ENCODE measurements around the gene MLF2. TPM values are rescaled to one million over a fixed set of nuclear protein-coding genes. Genes with fewer than 3 reads are reported as not detected.

MLF2 gene
- total RNA-seq, 2 donors from 2014 or later: 59.4 to 76.5 TPM

DNA sequence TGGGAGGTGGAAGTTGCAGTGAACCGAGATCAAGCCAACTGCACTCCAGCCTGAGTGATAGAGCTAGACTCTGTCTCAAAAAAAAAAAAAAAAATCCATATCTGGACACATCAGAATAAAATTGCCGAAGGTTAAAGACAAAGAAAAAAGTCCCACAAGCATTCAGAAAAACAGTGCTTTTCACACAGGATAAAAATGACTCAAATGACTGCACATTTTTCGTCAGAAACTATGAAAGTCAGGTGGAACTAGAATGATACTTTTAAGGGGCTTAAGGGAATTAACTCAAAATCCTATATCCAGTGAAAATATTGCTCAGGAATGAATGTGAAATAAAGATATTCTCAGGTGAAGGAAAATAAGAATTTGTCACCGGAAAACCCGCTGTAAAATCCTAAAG lies 16.2 kb downstream of the MLF2 start:
- Histone ChIP-seq H3K27ac (no peak overlapping the region), H3K36me3 (replicated peaks in 1 of 2; ENCODE audit: insufficient read depth in 1 of 2, low read depth in 2 of 2) (no peaks in the 10 kb centered on the region), H3K27me3 (no peaks in the 10 kb centered on the region), H3K9me3 (no peaks in the 10 kb centered on the region), H3K4me1 (peaks cover 4% of the 10 kb centered on the region), H3K4me3 (no peak overlapping the region)
- TF ChIP-seq, protein P1, sequence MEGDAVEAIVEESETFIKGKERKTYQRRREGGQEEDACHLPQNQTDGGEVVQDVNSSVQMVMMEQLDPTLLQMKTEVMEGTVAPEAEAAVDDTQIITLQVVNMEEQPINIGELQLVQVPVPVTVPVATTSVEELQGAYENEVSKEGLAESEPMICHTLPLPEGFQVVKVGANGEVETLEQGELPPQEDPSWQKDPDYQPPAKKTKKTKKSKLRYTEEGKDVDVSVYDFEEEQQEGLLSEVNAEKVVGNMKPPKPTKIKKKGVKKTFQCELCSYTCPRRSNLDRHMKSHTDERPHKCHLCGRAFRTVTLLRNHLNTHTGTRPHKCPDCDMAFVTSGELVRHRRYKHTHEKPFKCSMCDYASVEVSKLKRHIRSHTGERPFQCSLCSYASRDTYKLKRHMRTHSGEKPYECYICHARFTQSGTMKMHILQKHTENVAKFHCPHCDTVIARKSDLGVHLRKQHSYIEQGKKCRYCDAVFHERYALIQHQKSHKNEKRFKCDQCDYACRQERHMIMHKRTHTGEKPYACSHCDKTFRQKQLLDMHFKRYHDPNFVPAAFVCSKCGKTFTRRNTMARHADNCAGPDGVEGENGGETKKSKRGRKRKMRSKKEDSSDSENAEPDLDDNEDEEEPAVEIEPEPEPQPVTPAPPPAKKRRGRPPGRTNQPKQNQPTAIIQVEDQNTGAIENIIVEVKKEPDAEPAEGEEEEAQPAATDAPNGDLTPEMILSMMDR (IDR thresholded peaks at IDR 0.05): no peak
- no peak for TF ChIP-seq POLR2A (IDR thresholded peaks at IDR 0.05)
- ATAC-seq (no peak), DNase-seq (no peak)
- 87 to 89% methylated on average over 5 of the region's 5 CpGs for WGBS, 2 donors
- intact Hi-C loops (cut with DNase I): loop anchor here (5.0 kb wide), 1 partner anchor 46 kb away; no protein-coding TSS in a partner anchor

DNA sequence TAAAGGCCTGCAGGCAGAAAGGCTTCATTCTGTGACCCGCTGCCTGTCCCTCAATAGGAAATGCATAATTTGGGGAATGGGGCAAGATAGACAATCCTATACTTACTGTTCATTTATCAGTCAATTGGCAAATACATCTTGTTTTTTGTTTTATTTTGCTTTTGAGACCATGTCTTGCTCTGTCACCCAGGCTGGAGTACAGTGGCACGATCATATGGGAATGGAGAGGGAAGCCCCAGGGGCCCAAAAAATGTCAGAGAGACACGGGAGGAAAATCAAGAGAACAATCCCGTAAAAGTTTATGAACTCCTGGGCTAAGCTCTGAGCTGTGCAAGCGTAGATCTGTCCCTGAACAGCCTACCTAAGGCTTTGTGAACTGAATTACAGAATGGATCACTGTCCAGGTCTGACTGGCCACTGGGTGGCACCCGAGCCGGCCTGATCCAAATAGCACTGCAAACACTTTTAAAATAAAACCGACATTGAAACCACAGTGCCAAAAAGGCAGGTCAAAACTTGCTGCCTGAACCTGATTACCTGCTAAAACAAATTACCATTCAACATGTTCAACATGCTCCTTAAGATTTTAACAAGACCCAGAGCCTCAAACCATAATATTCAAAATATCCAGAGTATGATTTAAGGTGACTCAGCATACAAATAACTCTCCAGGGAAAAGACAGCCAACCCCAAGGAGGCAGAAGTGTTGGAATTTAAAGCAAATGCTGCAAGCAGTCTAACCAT lies 17.3 kb downstream of the MLF2 start:
- Histone ChIP-seq H3K4me1 (peaks cover 4% of the 10 kb centered on the region), H3K9me3 (no peaks in the 10 kb centered on the region), H3K27me3 (no peaks in the 10 kb centered on the region), H3K4me3 (no peak overlapping the region), H3K27ac (no peak overlapping the region), H3K36me3 (replicated peaks in 1 of 2; ENCODE audit: insufficient read depth in 1 of 2, low read depth in 2 of 2) (peaks cover 2 to 9% of the 10 kb centered on the region in 2 donors)
- DNase-seq: peak; percentile 69 to 81 (median 72)
- WGBS, 2 donors: 27% methylated on average over 8 of the region's 8 CpGs
- TF ChIP-seq POLR2A (IDR thresholded peaks at IDR 0.05): no peak
- TF ChIP-seq, protein P1 (IDR thresholded peaks at IDR 0.05): peak; percentile 60 to 86 (median 72)
- ATAC-seq: peak; percentile 91
- intact Hi-C loops (cut with DNase I): loop anchor here (5.0 kb wide), 1 partner anchor 47 kb away; no protein-coding TSS in a partner anchor

DNA sequence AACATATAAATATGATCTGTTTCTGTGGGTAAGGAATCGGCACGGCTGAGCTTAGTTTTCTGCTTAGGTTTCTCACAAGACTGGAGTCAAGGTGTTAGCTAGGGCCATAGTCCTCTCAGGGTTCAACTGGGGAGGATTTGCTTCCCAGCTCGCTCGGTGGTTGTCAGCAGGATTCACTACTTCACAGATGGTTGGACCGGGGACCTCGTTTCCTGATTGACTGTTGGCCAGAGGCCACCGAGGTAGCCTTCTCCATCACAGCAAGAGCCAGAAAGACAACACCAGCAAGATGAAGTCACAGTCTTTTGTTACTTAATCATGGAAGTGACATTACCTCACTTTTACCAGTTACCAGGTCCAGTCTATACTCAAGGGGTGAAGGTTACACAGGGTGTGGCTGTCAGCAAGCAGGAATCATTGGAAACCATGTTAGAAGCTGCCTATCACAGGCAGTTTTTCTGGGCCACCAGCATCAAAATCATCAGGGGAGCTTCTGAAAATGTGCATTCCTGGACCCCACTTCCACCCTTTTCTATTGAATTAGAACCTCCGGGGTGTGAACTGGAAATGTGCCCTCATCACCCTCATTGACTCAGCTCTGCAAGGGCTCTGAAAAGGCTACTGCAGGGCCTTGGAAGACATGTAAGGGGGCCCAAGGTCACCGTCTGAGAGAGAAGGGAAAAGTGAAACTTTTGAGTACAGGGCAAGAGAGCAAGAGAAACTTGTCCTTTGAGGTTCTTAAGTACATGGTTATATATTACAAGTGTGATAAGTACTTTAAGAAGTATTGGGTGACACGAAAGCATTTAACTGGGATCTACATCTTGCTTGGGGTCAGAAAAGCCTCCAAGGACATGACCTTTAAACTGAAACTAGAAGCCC lies 18.2 kb downstream of the MLF2 start:
- no peak for ATAC-seq
- Histone ChIP-seq H3K4me3 (no peak overlapping the region), H3K27ac (no peak overlapping the region), H3K27me3 (no peaks in the 10 kb centered on the region), H3K4me1 (peaks cover 4% of the 10 kb centered on the region), H3K36me3 (replicated peaks in 1 of 2; ENCODE audit: insufficient read depth in 1 of 2, low read depth in 2 of 2) (peaks cover 11 to 15% of the 10 kb centered on the region in 2 donors), H3K9me3 (no peaks in the 10 kb centered on the region)
- no peak for DNase-seq
- intact Hi-C loops (cut with DNase I): loop anchor here (5.0 kb wide), 1 partner anchor 48 kb away; no protein-coding TSS in a partner anchor
- 69 to 79% methylated on average over 6 to 10 of the region's 10 CpGs for WGBS, 2 donors
- TF ChIP-seq, protein P1 (IDR thresholded peaks at IDR 0.05): no peak
- TF ChIP-seq POLR2A (IDR thresholded peaks at IDR 0.05): no peak

DNA sequence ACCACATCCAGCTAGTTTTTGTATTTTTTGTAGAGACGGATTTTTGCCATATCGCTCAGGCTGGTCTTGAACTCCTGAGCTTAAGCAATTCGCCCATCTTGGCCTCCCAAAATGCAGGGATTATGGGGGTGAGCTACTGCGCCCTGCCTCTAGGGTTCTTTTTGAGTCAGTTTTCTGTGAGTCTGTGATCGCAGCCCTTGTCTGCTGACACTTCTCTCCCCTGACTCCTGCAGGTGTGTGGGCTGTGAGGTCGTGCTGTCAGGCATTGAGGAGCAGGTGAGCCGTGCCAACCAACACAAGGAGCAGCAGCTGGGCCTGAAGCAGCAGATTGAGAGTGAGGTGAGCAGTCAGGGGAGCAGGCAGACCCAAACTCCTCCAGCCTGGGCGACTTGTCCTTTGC lies 22.8 kb downstream of the MLF2 start:
- no peak overlapping the region for H3K4me3 ChIP-seq
- intact Hi-C loops (cut with DNase I): no loop called here
- no peak for TF ChIP-seq POLR2A (IDR thresholded peaks at IDR 0.05)
- TF ChIP-seq, protein P1 (IDR thresholded peaks at IDR 0.05): no peak

More for the DNA sequence above, 22.8 kb downstream of the MLF2 start:
- Histone ChIP-seq H3K36me3 (replicated peaks in 1 of 2; ENCODE audit: insufficient read depth in 1 of 2, low read depth in 2 of 2) (peaks cover 19 to 26% of the 10 kb centered on the region in 2 donors), H3K27ac (no peak overlapping the region), H3K27me3 (no peaks in the 10 kb centered on the region), H3K9me3 (no peaks in the 10 kb centered on the region), H3K4me1 (no peaks in the 10 kb centered on the region)
- ATAC-seq (no peak), DNase-seq (no peak)
- WGBS, 2 donors: 91 to 94% methylated on average over 8 of the region's 8 CpGs
